Karpas-422 (cell line): ENCODE results near the gene ST3GAL3. TPM values are rescaled to one million over a fixed set of nuclear protein-coding genes. Genes with fewer than 3 reads are reported as not detected.
A peak's percentile ranks its signal among the peaks of the same experiment; 100 is the strongest.

Experiments
- DNase-seq: peaks from one replicate; pipeline ENCODE4 v3.0.0-alpha.2; 2015
- H2AFZ ChIP-seq: fragments of 200-600 bp; sonication (generic); 2 replicates; pipeline ENCODE4 v1.6.1; 2014; ENCODE audit warnings: antibody characterized with exemption, low read length, mixed read lengths
- H3K27ac ChIP-seq: fragments of 200-600 bp; sonication (generic); 2 replicates; pipeline ENCODE4 v1.5.1; 2014; ENCODE audit warnings: mild to moderate bottlenecking, low read length, moderate library complexity
- H3K27me3 ChIP-seq: fragments of 200-600 bp; sonication (generic); 2 replicates; pipeline ENCODE4 v1.6.1; 2014; ENCODE audit warnings: low read length, mixed read lengths
- H3K36me3 ChIP-seq: fragments of 200-600 bp; sonication (generic); 2 replicates; pipeline ENCODE4 v1.6.1; 2014; ENCODE audit warnings: low read length, mixed read lengths; ENCODE audit not compliant: insufficient read depth
- H3K4me1 ChIP-seq: fragments of 200-600 bp; sonication (generic); 2 replicates; pipeline ENCODE4 v1.6.1; 2014; ENCODE audit warnings: mild to moderate bottlenecking, low read length, mixed read lengths
- H3K4me2 ChIP-seq: fragments of 200-600 bp; sonication (generic); 2 replicates; pipeline ENCODE4 v1.6.1; 2014; ENCODE audit warnings: low read length, low read depth, mild to moderate bottlenecking; ENCODE audit not compliant: poor library complexity, severe bottlenecking
- H3K4me3 ChIP-seq: fragments of 200-600 bp; sonication (generic); 2 replicates; pipeline ENCODE4 v1.5.1; 2014; ENCODE audit warnings: mild to moderate bottlenecking, antibody characterized with exemption, low read length, mixed read lengths
- H3K79me2 ChIP-seq: fragments of 200-600 bp; sonication (generic); 2 replicates; pipeline ENCODE4 v1.6.1; 2014; ENCODE audit warnings: mild to moderate bottlenecking, low read length, mixed read lengths
- H3K9ac ChIP-seq: fragments of 200-600 bp; sonication (generic); 2 replicates; pipeline ENCODE4 v1.6.0; 2014; ENCODE audit warnings: low read length
- H3K9me2 ChIP-seq: fragments of 200-600 bp; sonication (generic), shearing (Covaris generic); replicated peaks from 2 replicates; pipeline ENCODE4 v1.6.0; 2014; ENCODE audit warnings: mild to moderate bottlenecking, low read length, moderate library complexity; ENCODE audit not compliant: insufficient read depth
- H3K9me3 ChIP-seq: fragments of 300-700, 200-600 bp; sonication (generic); 2 replicates; pipeline ENCODE4 v1.6.1; 2014; ENCODE audit warnings: low read length, mixed read lengths
- H4K20me1 ChIP-seq: fragments of 200-600 bp; sonication (generic); 2 replicates; pipeline ENCODE4 v1.6.1; 2014; ENCODE audit warnings: mild to moderate bottlenecking, antibody characterized with exemption, low read length, low read depth; ENCODE audit not compliant: insufficient read depth
- total RNA-seq: library from RNA; depleted of rRNA; stranded (reverse); fragments of >200 nt; shearing (Covaris generic); gene quantifications from 2 replicates; pipeline ENCODE4 v1.2.3, GENCODE V29; 2014; ENCODE audit warnings: low replicate concordance

The ST3GAL3 gene
- total RNA-seq, 1 experiment from 2014 or later, result 33.1 TPM

DNA sequence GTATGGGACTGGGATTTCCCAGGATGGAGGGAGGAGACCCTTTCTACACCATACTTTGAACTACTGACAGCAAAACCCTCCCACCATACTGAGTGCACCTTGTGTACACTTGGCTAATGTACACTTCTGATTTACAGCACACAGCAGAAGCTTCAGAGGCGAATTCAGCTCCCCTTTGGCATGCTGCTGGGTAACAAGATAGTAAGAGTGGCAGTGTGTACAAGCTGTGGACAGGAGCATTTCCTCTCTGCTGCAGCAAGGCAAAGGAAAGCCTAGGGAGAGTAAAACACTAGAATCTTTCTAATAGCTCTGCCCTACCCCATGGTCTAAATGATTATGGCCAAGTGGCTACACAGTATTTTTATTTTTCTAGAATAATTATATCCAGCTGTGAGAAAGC, 142.3 kb downstream of the ST3GAL3 start:
- no peak overlapping the region for H2AFZ ChIP-seq
- no peaks in the 10 kb centered on the region for H3K36me3 ChIP-seq
- no peaks in the 10 kb centered on the region for H4K20me1 ChIP-seq
- peak overlapping the region; percentile 79 for H3K27ac ChIP-seq
- H3K4me2 ChIP-seq, result peak overlapping the region; percentile 59
- no peaks in the 10 kb centered on the region for H3K9me2 ChIP-seq
- H3K4me1 ChIP-seq, result peaks cover 57% of the 10 kb centered on the region
- peak overlapping the region; percentile 49 for H3K9ac ChIP-seq
- DNase-seq, result peak; percentile 55
- no peaks in the 10 kb centered on the region for H3K27me3 ChIP-seq
- peaks cover 24% of the 10 kb centered on the region for H3K79me2 ChIP-seq
- no peaks in the 10 kb centered on the region for H3K9me3 ChIP-seq
- peak overlapping the region; percentile 33; the same call in 1 of the 2 replicates for H3K4me3 ChIP-seq

DNA sequence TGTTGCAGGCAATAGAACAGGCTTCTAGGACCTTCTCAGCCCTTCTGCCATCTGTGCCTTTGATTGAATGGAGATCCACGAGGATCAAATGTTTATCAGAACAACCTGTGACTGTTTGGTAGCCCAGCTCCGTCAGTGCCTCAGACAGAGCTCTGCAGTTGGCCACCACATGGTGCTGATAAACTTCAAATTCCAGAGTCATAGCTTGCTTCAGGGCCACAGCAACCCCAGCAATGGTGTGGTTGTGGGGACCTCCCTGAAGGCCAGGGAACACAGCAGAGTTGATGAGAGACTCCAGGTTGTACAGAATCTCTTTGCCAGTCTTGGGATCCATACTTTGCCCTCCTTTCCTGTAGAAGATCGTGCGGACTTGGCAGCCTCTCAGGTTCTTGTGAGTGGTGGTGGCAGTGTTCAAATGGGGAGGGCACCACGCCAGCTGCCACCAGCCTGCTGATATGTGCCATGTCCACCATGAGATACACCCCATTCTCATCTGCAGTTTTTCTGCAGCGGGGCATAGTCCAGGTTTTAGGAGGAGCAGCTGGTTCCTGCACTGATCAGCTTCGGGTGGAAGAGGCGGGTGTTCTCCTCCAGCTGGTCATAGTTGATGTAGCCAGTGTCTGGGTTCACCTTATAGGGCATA, 143.4 kb downstream of the ST3GAL3 start:
- Histone ChIP-seq H3K4me2 (peak overlapping the region; percentile 59), H3K9ac (no peak overlapping the region; the same call in 1 of the 2 replicates), H3K9me2 (no peaks in the 10 kb centered on the region)

DNA sequence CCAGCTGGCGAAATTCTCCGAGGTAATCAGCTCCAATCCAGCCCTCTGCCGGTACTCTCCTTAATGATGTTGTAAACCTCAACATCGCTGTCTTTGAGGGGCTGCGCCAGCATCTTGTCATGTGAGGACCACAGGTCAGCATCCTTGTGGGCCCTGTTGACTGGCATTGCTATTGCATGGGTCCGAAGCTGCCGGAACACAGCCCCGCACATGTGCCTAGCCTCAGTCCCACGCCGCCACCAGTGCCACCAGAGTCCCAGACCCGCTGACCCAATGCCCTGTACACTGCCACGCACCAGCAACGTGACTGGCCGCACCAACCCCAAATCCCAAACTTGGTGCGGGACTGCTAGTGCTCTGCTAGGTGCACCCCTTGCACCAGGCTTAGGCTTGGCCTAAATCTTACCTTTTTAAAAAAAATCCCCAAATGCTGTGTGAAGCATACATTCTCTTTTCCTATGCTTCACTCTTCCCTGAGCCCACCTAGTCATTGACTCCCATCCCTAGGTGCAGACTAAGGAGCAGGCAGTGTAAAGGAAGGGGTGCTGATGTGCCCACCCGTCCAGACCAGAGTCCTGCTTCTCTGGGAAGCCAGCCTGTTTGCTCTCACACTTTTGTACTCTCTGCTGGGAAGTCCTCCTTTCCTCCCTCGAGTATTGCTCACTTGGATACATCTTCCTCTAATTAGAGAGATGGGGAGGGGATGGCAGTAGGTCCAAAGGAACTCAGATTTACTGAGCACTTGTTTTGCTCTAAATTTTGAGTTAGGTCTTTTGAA, 144.4 kb downstream of the ST3GAL3 start:
- Histone ChIP-seq H2AFZ (no peak overlapping the region), H3K9me2 (no peaks in the 10 kb centered on the region), H3K27ac (peak overlapping the region; percentile 56), H4K20me1 (no peaks in the 10 kb centered on the region), H3K4me3 (no peak overlapping the region), H3K4me1 (peaks cover 45% of the 10 kb centered on the region), H3K9me3 (no peaks in the 10 kb centered on the region), H3K36me3 (no peaks in the 10 kb centered on the region), H3K9ac (no peak overlapping the region), H3K79me2 (peaks cover 23% of the 10 kb centered on the region), H3K27me3 (no peaks in the 10 kb centered on the region), H3K4me2 (no peak overlapping the region)
- no peak for DNase-seq

More for the DNA sequence above, 143.4 kb downstream of the ST3GAL3 start:
- Histone ChIP-seq H3K79me2 (peaks cover 24% of the 10 kb centered on the region), H3K27me3 (no peaks in the 10 kb centered on the region), H3K9me3 (no peaks in the 10 kb centered on the region), H3K27ac (peak overlapping the region; percentile 79), H4K20me1 (no peaks in the 10 kb centered on the region), H2AFZ (no peak overlapping the region), H3K4me1 (peaks cover 53% of the 10 kb centered on the region), H3K4me3 (no peak overlapping the region), H3K36me3 (no peaks in the 10 kb centered on the region)
- no peak for DNase-seq

DNA sequence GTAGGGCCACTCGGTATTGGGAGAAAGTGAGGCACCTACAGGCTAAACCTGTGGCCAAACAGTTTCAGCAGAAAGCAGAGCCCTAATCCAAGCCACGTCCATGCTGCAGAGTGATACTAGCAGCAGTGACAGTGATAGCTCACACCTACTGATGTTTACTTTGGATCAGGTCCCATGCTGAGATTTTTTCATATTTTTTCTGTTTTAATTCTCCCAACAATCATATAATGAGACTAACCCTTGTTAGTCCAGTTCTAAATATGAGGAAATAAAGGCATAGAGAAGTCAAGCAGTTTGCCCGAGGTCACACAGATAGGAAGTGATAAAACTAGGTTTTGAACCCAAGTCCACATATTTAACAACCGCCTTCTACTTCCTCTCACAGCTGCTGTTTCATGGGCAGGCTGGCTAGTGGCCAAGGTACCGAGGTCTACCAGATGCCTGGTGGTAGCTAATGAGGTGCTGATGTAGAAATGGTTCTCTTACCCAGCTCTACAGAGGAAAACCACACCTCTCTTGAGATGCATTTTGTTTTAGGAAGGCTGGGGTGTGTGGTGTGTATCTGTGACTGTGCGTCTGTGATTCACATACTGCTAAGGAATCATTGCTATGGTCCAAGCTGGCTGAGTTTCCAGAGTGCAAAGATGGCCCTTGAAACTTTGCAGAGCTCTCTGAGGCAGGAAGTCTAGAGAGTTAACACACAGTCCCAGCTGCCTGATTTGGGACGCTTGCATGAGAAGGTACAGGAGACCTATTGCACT, 146.0 kb downstream of the ST3GAL3 start:
- Histone ChIP-seq H3K4me3 (no peak overlapping the region), H3K4me2 (peak overlapping the region; percentile 1)
- peak; percentile 63 for DNase-seq

DNA sequence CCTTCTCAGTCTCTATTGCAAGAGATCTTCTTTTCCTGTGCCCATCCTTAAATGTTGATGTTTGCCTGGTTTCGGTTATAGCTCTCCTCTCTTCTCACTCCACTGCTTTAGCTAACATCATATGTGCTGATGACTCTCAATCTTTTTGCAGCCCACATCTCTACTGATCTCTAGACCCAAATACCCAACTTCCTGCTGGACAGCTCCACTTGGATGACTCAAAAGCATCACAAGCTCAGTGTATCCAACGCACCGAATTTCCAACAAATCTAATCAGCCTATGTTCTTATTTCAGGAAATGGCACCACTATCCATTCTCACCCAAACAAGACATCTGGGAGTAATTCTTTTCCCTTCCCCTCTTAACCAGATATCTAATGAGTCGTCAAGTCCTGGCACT, 147.1 kb downstream of the ST3GAL3 start:
- peaks cover 10% of the 10 kb centered on the region; the same call in 1 of the 2 replicates for H3K79me2 ChIP-seq
- 0 out of 2 replicates have a peak overlapping the region, but pooled peaks have one; percentile 56 for H3K27ac ChIP-seq
- H3K9ac ChIP-seq, result no peak overlapping the region
- H4K20me1 ChIP-seq, result no peaks in the 10 kb centered on the region
- H3K9me3 ChIP-seq, result no peaks in the 10 kb centered on the region
- H3K4me1 ChIP-seq, result peaks cover 34% of the 10 kb centered on the region
- no peak overlapping the region for H2AFZ ChIP-seq
- no peak for DNase-seq
- no peak overlapping the region for H3K4me3 ChIP-seq
- H3K36me3 ChIP-seq, result no peaks in the 10 kb centered on the region
- H3K27me3 ChIP-seq, result no peaks in the 10 kb centered on the region
- H3K4me2 ChIP-seq, result no peak overlapping the region
- H3K9me2 ChIP-seq, result no peaks in the 10 kb centered on the region

More for the DNA sequence above, 146.0 kb downstream of the ST3GAL3 start:
- Histone ChIP-seq H3K4me1 (peaks cover 45% of the 10 kb centered on the region), H3K9me2 (no peaks in the 10 kb centered on the region), H3K79me2 (peaks cover 11% of the 10 kb centered on the region; the same call in 1 of the 2 replicates), H3K9ac (no peak overlapping the region), H3K9me3 (no peaks in the 10 kb centered on the region), H3K27ac (peak overlapping the region; percentile 56), H2AFZ (no peak overlapping the region), H4K20me1 (no peaks in the 10 kb centered on the region), H3K27me3 (no peaks in the 10 kb centered on the region), H3K36me3 (no peaks in the 10 kb centered on the region)

DNA sequence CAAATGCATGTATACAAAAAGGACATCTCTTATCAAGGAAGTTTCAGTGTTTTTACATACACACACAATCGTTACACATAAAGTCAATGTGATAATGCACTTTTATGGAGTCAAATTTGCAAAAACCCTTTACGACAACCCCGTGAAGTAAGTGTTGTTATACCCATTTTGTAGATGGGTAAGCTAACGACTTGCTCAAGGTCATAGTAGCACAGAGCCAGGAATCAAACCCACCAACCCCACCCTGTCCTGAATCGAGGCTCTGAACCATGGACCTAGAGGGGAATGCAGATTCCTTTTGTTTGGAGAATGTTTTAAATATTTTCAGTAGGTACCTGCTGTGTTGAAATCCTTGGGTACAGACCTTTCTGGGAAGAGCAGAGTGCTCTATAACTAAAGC, 148.9 kb downstream of the ST3GAL3 start:
- H2AFZ ChIP-seq, result no peak overlapping the region
- no peak for DNase-seq
- H3K4me3 ChIP-seq, result no peak overlapping the region
- peaks cover 22% of the 10 kb centered on the region for H3K4me1 ChIP-seq
- no peaks in the 10 kb centered on the region for H3K9me2 ChIP-seq
- no peaks in the 10 kb centered on the region for H3K36me3 ChIP-seq
- H3K4me2 ChIP-seq, result no peak overlapping the region
- H3K27me3 ChIP-seq, result no peaks in the 10 kb centered on the region
- H3K9ac ChIP-seq, result no peak overlapping the region
- H3K79me2 ChIP-seq, result peaks cover 4% of the 10 kb centered on the region; the same call in 1 of the 2 replicates
- H3K27ac ChIP-seq, result no peak overlapping the region
- no peaks in the 10 kb centered on the region for H3K9me3 ChIP-seq
- no peaks in the 10 kb centered on the region for H4K20me1 ChIP-seq

DNA sequence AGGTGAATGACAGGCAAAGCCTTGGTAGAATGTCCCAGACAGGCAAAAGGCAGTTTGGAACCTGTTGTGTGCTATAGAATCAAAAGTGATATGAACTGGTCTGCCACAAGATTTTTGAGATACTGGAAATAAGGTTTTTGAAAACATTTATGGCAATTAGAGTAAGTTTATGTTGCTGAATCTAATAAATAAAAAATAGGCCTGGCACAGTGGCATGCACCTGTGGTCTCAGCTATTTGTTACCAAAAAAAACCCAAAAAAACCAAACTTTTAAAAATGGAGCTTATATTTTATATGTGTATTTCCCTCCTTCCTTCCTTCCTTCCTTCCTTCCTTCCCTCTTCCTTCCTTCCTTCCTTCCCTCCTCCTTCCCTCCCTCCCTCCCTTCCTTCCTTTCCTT, 149.8 kb downstream of the ST3GAL3 start:
- Histone ChIP-seq H3K4me2 (no peak overlapping the region), H4K20me1 (no peaks in the 10 kb centered on the region)

DNA sequence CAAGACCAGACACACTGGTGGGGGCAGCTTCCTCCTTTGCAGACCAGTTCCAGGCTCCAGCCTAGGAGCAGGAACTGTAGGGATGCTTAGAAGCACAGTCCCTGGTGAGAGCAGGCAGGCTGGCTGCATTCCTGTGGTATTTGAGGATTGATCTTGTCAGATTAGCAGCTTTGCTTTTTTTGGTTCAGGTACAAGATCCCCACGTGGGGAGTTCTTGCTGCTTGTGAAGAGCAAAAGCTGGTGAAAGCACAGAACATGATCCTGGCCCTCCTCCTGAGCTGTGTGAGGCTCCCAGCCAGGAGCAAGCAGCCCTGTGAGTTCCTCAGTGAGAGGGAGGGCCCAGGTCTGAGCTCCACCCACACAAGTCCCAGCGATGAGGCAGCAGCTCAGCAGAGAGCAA, 151.0 kb downstream of the ST3GAL3 start:
- H3K9ac ChIP-seq, result no peak overlapping the region
- H3K4me3 ChIP-seq, result no peak overlapping the region
- no peaks in the 10 kb centered on the region for H3K79me2 ChIP-seq
- H3K4me1 ChIP-seq, result peaks cover 5% of the 10 kb centered on the region
- no peaks in the 10 kb centered on the region for H3K27me3 ChIP-seq
- no peak overlapping the region for H3K4me2 ChIP-seq
- no peak overlapping the region for H2AFZ ChIP-seq
- no peaks in the 10 kb centered on the region for H3K9me2 ChIP-seq
- H3K36me3 ChIP-seq, result no peaks in the 10 kb centered on the region
- no peaks in the 10 kb centered on the region for H3K9me3 ChIP-seq
- H3K27ac ChIP-seq, result no peak overlapping the region
- DNase-seq, result no peak
- H4K20me1 ChIP-seq, result no peaks in the 10 kb centered on the region

More for the DNA sequence above, 149.8 kb downstream of the ST3GAL3 start:
- Histone ChIP-seq H3K79me2 (peaks cover under 1% of the 10 kb centered on the region; the same call in 1 of the 2 replicates), H3K27me3 (no peaks in the 10 kb centered on the region), H3K9me3 (no peaks in the 10 kb centered on the region), H3K4me3 (no peak overlapping the region), H2AFZ (no peak overlapping the region), H3K36me3 (no peaks in the 10 kb centered on the region), H3K9me2 (no peaks in the 10 kb centered on the region), H3K4me1 (peaks cover 17% of the 10 kb centered on the region), H3K9ac (no peak overlapping the region), H3K27ac (no peak overlapping the region)
- DNase-seq, result no peak
